NB4 (cell line): ENCODE results near the gene ANXA6.

Experiments used
- CTCF ChIP-seq: IDR thresholded peaks from one replicate; pipeline ENCODE4 v1.5.1; 2012; ENCODE audit warnings: low read depth, low read length
- POLR2A ChIP-seq: IDR thresholded peaks from 2 replicates; pipeline ENCODE4 v1.6.1; 2011; ENCODE audit warnings: mild to moderate bottlenecking; ENCODE audit not compliant: insufficient read length; ENCODE audit errors: extremely low read depth

- TF ChIP-seq CTCF (no peak), POLR2A (no peak)
Observed at GRCh38 chr5:151094030-151094851, 63.3 kb downstream of the ANXA6 start.
